Calu3 (cell line): ENCODE results near the gene PAPPA2. TPM values are rescaled to one million over a fixed set of nuclear protein-coding genes. Genes with fewer than 3 reads are reported as not detected.

Experiments
- BruUV-seq: library from RNA; stranded (reverse); fragments of 400-500 nt; replicated peaks from 2 replicates; lab custom pipeline; 2021; lab: Mats Ljungman, UMichigan
- CTCF ChIA-PET: fragments of 300-600 bp; sonication (Branson Sonifier 250); formaldehyde crosslinking; loops from one replicate; lab custom pipeline; 2022; ENCODE audit warnings: antibody characterized with exemption; lab: Charles Lee
- DNase-seq: peaks from one replicate; pipeline ENCODE4 v3.0.0; 2022
- H3K27ac Mint-ChIP-seq: one replicate; pipeline ENCODE4 v1.8.0; 2022; ENCODE audit warnings: mixed read lengths; ENCODE audit not compliant: unreplicated experiment
- H3K27me3 Mint-ChIP-seq: one replicate; pipeline ENCODE4 v1.8.0; 2022; ENCODE audit warnings: mixed read lengths; ENCODE audit not compliant: unreplicated experiment
- H3K36me3 Mint-ChIP-seq: one replicate; pipeline ENCODE4 v1.8.0; 2022; ENCODE audit warnings: mild to moderate bottlenecking, moderate library complexity, mixed read lengths; ENCODE audit not compliant: insufficient read depth, unreplicated experiment
- H3K4me1 Mint-ChIP-seq: one replicate; pipeline ENCODE4 v1.8.0; 2022; ENCODE audit warnings: mild to moderate bottlenecking, low read depth, mixed read lengths; ENCODE audit not compliant: unreplicated experiment
- H3K4me3 Mint-ChIP-seq: one replicate; pipeline ENCODE4 v1.8.0; 2022; ENCODE audit warnings: mild to moderate bottlenecking, low read depth, moderate library complexity, mixed read lengths; ENCODE audit not compliant: unreplicated experiment
- H3K9me3 Mint-ChIP-seq: one replicate; pipeline ENCODE4 v1.8.0; 2022; ENCODE audit warnings: low read depth, mixed read lengths; ENCODE audit not compliant: unreplicated experiment
- CTCF ChIP-seq: fragments of 200-600 bp; IDR thresholded peaks from one replicate; pipeline ENCODE4 v1.8.0; 2022; ENCODE audit warnings: antibody characterized with exemption; ENCODE audit not compliant: unreplicated experiment
- intact Hi-C: fragments of 100-400 bp; cut with micrococcal nuclease; formaldehyde crosslinking; loops from one replicate; pipeline ENCODE4 v1.10.0; 2022; ENCODE audit not compliant: unreplicated experiment
- total RNA-seq: library from RNA; stranded (reverse); gene quantifications from 2 replicates; pipeline ENCODE4 v1.2.3, GENCODE V29; 2022

The PAPPA2 gene
- total RNA-seq, 1 experiment from 2014 or later: 0.14 TPM

GRCh38 chr1:176783309-176783708 lies 320.3 kb downstream of the PAPPA2 start:
- DNase-seq: no peak
- intact Hi-C loops: no loop called here
- no peak for TF ChIP-seq CTCF
- no peaks in the 10 kb centered on the region for H3K36me3 Mint-ChIP-seq
- H3K27me3 Mint-ChIP-seq: peaks cover 45% of the 10 kb centered on the region
- H3K4me1 Mint-ChIP-seq: no peaks in the 10 kb centered on the region
- CTCF ChIA-PET: no interaction called here
- no peak overlapping the region for H3K4me3 Mint-ChIP-seq
- no peak overlapping the region for H3K27ac Mint-ChIP-seq
- no peaks in the 10 kb centered on the region for H3K9me3 Mint-ChIP-seq
- BruUV-seq: no TSS peak

GRCh38 chr1:176785056-176785455 lies 322.1 kb downstream of the PAPPA2 start:
- Mint-ChIP-seq H3K4me1 (no peaks in the 10 kb centered on the region), H3K4me3 (no peak overlapping the region), H3K36me3 (no peaks in the 10 kb centered on the region), H3K27ac (no peak overlapping the region), H3K9me3 (no peaks in the 10 kb centered on the region), H3K27me3 (peaks cover 45% of the 10 kb centered on the region)
- BruUV-seq: no TSS peak
- no peak for TF ChIP-seq CTCF
- CTCF ChIA-PET: no interaction called here
- DNase-seq: no peak
- intact Hi-C loops: no loop called here

- CTCF ChIA-PET: interaction anchor here (0.5 kb wide), 1 partner anchor 105 kb away, joined by 3 read pairs; no protein-coding TSS in a partner anchor
- no peak for DNase-seq
Observed at GRCh38 chr1:176785791-176786190, 322.8 kb downstream of the PAPPA2 start.

GRCh38 chr1:176786274-176786673 lies 323.3 kb downstream of the PAPPA2 start:
- Mint-ChIP-seq H3K27me3 (peaks cover 35% of the 10 kb centered on the region), H3K4me3 (no peak overlapping the region), H3K36me3 (no peaks in the 10 kb centered on the region), H3K4me1 (no peaks in the 10 kb centered on the region), H3K9me3 (no peaks in the 10 kb centered on the region), H3K27ac (no peak overlapping the region)
- BruUV-seq: no TSS peak
- intact Hi-C loops: no loop called here
- no peak for TF ChIP-seq CTCF
- no peak for DNase-seq
- CTCF ChIA-PET: interaction anchor here (0.5 kb wide), 1 partner anchor 106 kb away, joined by 3 read pairs; no protein-coding TSS in a partner anchor

More at GRCh38 chr1:176785791-176786190, 322.8 kb downstream of the PAPPA2 start:
- no peak overlapping the region for H3K4me3 Mint-ChIP-seq
- intact Hi-C loops: no loop called here
- H3K9me3 Mint-ChIP-seq: no peaks in the 10 kb centered on the region
- BruUV-seq: no TSS peak
- TF ChIP-seq CTCF: no peak
- peaks cover 39% of the 10 kb centered on the region for H3K27me3 Mint-ChIP-seq
- H3K36me3 Mint-ChIP-seq: no peaks in the 10 kb centered on the region
- no peak overlapping the region for H3K27ac Mint-ChIP-seq
- H3K4me1 Mint-ChIP-seq: no peaks in the 10 kb centered on the region
